Measurements from ENCODE around the gene NFIB.

DNA sequence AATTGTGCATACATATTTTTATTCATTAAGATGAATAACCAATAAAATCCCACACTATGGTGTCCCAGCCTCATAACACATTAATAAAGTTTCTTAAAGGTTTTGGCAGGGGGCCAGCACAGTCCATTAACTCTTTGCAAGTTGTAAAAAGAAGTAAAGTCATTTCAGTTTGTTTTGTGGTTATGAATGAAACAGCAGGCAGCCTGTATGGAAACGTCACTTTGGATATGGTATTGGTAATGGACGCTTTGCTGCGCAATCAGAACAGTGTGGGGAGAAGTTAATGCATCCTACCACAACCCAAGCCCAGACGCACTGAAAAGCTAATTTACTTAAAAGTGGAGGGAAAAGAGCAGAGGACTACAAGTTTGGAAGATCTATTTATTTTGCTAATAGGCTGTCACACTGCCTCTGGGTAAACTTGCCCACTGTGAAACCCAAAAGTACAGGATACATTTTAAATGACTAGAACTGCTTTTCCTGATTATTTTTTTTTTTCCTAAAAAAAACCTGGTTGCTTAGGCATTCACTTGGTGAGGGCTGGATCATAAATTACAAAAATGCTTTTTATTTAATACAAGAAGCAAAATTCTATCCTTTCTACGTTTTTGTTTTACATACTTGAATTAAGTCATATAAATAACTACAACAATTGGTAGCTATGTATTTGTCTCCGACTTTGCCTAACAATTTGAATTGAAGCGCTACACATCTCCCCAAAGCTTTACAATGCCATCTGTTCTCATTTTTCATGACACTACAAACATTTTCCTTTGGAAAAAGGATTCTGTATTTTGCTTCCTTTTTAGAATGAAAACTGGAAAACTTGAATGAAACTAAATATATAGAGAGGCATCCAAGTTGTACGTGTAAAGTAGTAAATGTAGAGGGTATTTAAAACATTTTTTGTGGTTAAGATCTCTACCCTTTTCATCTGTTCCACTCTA is 104.3 kb downstream of the NFIB start:
- no peak for TF ChIP-seq CHD2 (IDR thresholded peaks at IDR 0.05; ENCODE audit: low read length, partially characterized antibody)
- TF ChIP-seq, protein P1, sequence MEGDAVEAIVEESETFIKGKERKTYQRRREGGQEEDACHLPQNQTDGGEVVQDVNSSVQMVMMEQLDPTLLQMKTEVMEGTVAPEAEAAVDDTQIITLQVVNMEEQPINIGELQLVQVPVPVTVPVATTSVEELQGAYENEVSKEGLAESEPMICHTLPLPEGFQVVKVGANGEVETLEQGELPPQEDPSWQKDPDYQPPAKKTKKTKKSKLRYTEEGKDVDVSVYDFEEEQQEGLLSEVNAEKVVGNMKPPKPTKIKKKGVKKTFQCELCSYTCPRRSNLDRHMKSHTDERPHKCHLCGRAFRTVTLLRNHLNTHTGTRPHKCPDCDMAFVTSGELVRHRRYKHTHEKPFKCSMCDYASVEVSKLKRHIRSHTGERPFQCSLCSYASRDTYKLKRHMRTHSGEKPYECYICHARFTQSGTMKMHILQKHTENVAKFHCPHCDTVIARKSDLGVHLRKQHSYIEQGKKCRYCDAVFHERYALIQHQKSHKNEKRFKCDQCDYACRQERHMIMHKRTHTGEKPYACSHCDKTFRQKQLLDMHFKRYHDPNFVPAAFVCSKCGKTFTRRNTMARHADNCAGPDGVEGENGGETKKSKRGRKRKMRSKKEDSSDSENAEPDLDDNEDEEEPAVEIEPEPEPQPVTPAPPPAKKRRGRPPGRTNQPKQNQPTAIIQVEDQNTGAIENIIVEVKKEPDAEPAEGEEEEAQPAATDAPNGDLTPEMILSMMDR (IDR thresholded peaks at IDR 0.05), result no peak

All from A549 (cell line).